ENCODE measurements around the gene ACSL3.
"Not testable (repeated sequence)": the region's sequence is repeated elsewhere in the genome, so short reads cannot be mapped to it uniquely, and the experiment has no call there.

The ACSL3 gene

GRCh38 chr2:222851956-222852617, 8.7 kb upstream of the ACSL3 start:
- FAIRE-seq (no peak), DNase-seq (ENCODE audit: low spot score) (no peak)

GRCh38 chr2:222854773-222855700, 5.8 kb upstream of the ACSL3 start:
- no peak for FAIRE-seq
- no peak for DNase-seq (ENCODE audit: low spot score)

GRCh38 chr2:222859786-222860612, 837 bp upstream of the ACSL3 start:
- FAIRE-seq (peak; percentile 79), DNase-seq (ENCODE audit: low spot score) (peak; percentile 50)

- FAIRE-seq = no peak
These were observed 722 bp downstream of the ACSL3 start for GRCh38 chr2:222861411-222862105.

GRCh38 chr2:222862106-222862908, 1.5 kb downstream of the ACSL3 start:
- FAIRE-seq (no peak), DNase-seq (ENCODE audit: low spot score) (no peak)

More at GRCh38 chr2:222861411-222862105, 722 bp downstream of the ACSL3 start:
- no peak for DNase-seq (ENCODE audit: low spot score)

- no peak for DNase-seq (ENCODE audit: low spot score)
- FAIRE-seq = no peak
These were observed 2.2 kb downstream of the ACSL3 start for GRCh38 chr2:222862909-222863544.

GRCh38 chr2:222864296-222864695, 3.5 kb downstream of the ACSL3 start:
- FAIRE-seq = no peak

GRCh38 chr2:222865301-222865700, 4.5 kb downstream of the ACSL3 start:
- FAIRE-seq (no peak), DNase-seq (ENCODE audit: low spot score) (no peak)

More at GRCh38 chr2:222864296-222864695, 3.5 kb downstream of the ACSL3 start:
- DNase-seq (ENCODE audit: low spot score) = no peak

- DNase-seq (ENCODE audit: low spot score) (no peak), FAIRE-seq (no peak)
These were observed 5.6 kb downstream of the ACSL3 start for GRCh38 chr2:222866358-222866960.

- not testable (repeated sequence) for FAIRE-seq
These were observed 7.9 kb downstream of the ACSL3 start for GRCh38 chr2:222868560-222869251.

GRCh38 chr2:222869252-222869560, 8.4 kb downstream of the ACSL3 start:
- FAIRE-seq = no peak
- no peak for DNase-seq (ENCODE audit: low spot score)

More at GRCh38 chr2:222868560-222869251, 7.9 kb downstream of the ACSL3 start:
- not testable (repeated sequence) for DNase-seq (ENCODE audit: low spot score)

GRCh38 chr2:222871291-222871690, 10.5 kb downstream of the ACSL3 start:
- DNase-seq (ENCODE audit: low spot score) (no peak), FAIRE-seq (no peak)

- no peak for DNase-seq (ENCODE audit: low spot score)
- no peak for FAIRE-seq
These were observed 11.7 kb downstream of the ACSL3 start for GRCh38 chr2:222872551-222872950.

- no peak for DNase-seq (ENCODE audit: low spot score)
- no peak for FAIRE-seq
These were observed 14.6 kb downstream of the ACSL3 start for GRCh38 chr2:222875482-222875881.

GRCh38 chr2:222876947-222877346, 16.1 kb downstream of the ACSL3 start:
- no peak for DNase-seq (ENCODE audit: low spot score)
- FAIRE-seq = no peak

- DNase-seq (ENCODE audit: low spot score) (no peak), FAIRE-seq (peak; percentile 8)
These were observed 16.9 kb downstream of the ACSL3 start for GRCh38 chr2:222877556-222878300.

- FAIRE-seq (no peak), DNase-seq (ENCODE audit: low spot score) (no peak)
These were observed 17.6 kb downstream of the ACSL3 start for GRCh38 chr2:222878301-222878876.

All from RCC 7860 (cell line).